ENCODE results near the gene MEIS2.
"Not testable (repeated sequence)": the region's sequence is repeated elsewhere in the genome, so short reads cannot be mapped to it uniquely, and the experiment has no call there.

Gene MEIS2

GRCh38 chr15:36992454-36992853 is 107.9 kb downstream of the MEIS2 start:
- H3K4me3 ChIP-seq (ENCODE audit: low read length): no peak overlapping the region
- TF ChIP-seq ZNF274 (IDR thresholded peaks at IDR 0.05; ENCODE audit: low read depth, low read length): no peak

- H3K4me3 ChIP-seq (ENCODE audit: low read length): no peak overlapping the region
- TF ChIP-seq ZNF274 (IDR thresholded peaks at IDR 0.05; ENCODE audit: low read depth, low read length): no peak
These were observed 111.4 kb downstream of the MEIS2 start for GRCh38 chr15:36988947-36989346.

- H3K4me3 ChIP-seq (ENCODE audit: low read length): no peak overlapping the region
- no peak for TF ChIP-seq ZNF274 (IDR thresholded peaks at IDR 0.05; ENCODE audit: low read depth, low read length)
These were observed 117.9 kb downstream of the MEIS2 start for GRCh38 chr15:36982430-36982829.

GRCh38 chr15:36980281-36980680 is 120.1 kb downstream of the MEIS2 start:
- H3K4me3 ChIP-seq (ENCODE audit: low read length): not testable (repeated sequence)

GRCh38 chr15:36978625-36979024 is 121.7 kb downstream of the MEIS2 start:
- no peak overlapping the region for H3K4me3 ChIP-seq (ENCODE audit: low read length)
- no peak for TF ChIP-seq ZNF274 (IDR thresholded peaks at IDR 0.05; ENCODE audit: low read depth, low read length)

- no peak for TF ChIP-seq ZNF274 (IDR thresholded peaks at IDR 0.05; ENCODE audit: low read depth, low read length)
- H3K4me3 ChIP-seq (ENCODE audit: low read length): no peak overlapping the region
These were observed 122.2 kb downstream of the MEIS2 start for GRCh38 chr15:36978126-36978525.

GRCh38 chr15:36977659-36978058 is 122.7 kb downstream of the MEIS2 start:
- no peak overlapping the region for H3K4me3 ChIP-seq (ENCODE audit: low read length)
- no peak for TF ChIP-seq ZNF274 (IDR thresholded peaks at IDR 0.05; ENCODE audit: low read depth, low read length)

- no peak overlapping the region for H3K4me3 ChIP-seq (ENCODE audit: low read length)
- TF ChIP-seq ZNF274 (IDR thresholded peaks at IDR 0.05; ENCODE audit: low read depth, low read length): no peak
These were observed 127.6 kb downstream of the MEIS2 start for GRCh38 chr15:36972704-36973103.

GRCh38 chr15:36970522-36970921 is 129.8 kb downstream of the MEIS2 start:
- TF ChIP-seq ZNF274 (IDR thresholded peaks at IDR 0.05; ENCODE audit: low read depth, low read length): no peak
- H3K4me3 ChIP-seq (ENCODE audit: low read length): no peak overlapping the region

- TF ChIP-seq ZNF274 (IDR thresholded peaks at IDR 0.05; ENCODE audit: low read depth, low read length): no peak
These were observed 132.4 kb downstream of the MEIS2 start for GRCh38 chr15:36967929-36968328.

GRCh38 chr15:36966708-36967107 is 133.6 kb downstream of the MEIS2 start:
- no peak for TF ChIP-seq ZNF274 (IDR thresholded peaks at IDR 0.05; ENCODE audit: low read depth, low read length)
- H3K4me3 ChIP-seq (ENCODE audit: low read length): no peak overlapping the region

More at GRCh38 chr15:36967929-36968328, 132.4 kb downstream of the MEIS2 start:
- no peak overlapping the region for H3K4me3 ChIP-seq (ENCODE audit: low read length)

GRCh38 chr15:36965570-36966342 is 134.6 kb downstream of the MEIS2 start:
- H3K4me3 ChIP-seq (ENCODE audit: low read length): no peak overlapping the region
- TF ChIP-seq ZNF274 (IDR thresholded peaks at IDR 0.05; ENCODE audit: low read depth, low read length): no peak

- no peak overlapping the region for H3K4me3 ChIP-seq (ENCODE audit: low read length)
- no peak for TF ChIP-seq ZNF274 (IDR thresholded peaks at IDR 0.05; ENCODE audit: low read depth, low read length)
These were observed 135.7 kb downstream of the MEIS2 start for GRCh38 chr15:36964626-36965025.

- H3K4me3 ChIP-seq (ENCODE audit: low read length): no peak overlapping the region
- TF ChIP-seq ZNF274 (IDR thresholded peaks at IDR 0.05; ENCODE audit: low read depth, low read length): no peak
These were observed 138.4 kb downstream of the MEIS2 start for GRCh38 chr15:36961956-36962355.

GRCh38 chr15:36960947-36961227 is 139.5 kb downstream of the MEIS2 start:
- no peak overlapping the region for H3K4me3 ChIP-seq (ENCODE audit: low read length)
- no peak for TF ChIP-seq ZNF274 (IDR thresholded peaks at IDR 0.05; ENCODE audit: low read depth, low read length)

Measured in GM08714 (cell line).